NCI-H748 (cell line): ENCODE measurements around the gene ZNG1B.
"Not testable (repeated sequence)": the region's sequence is repeated elsewhere in the genome, so short reads cannot be mapped to it uniquely, and the experiment has no call there.

Experiments
- DNase-seq: peaks from one replicate; lab custom pipeline; 2025; ENCODE audit not compliant: unreplicated experiment; lab: John Stamatoyannopoulos, UW

The ZNG1B gene

DNA sequence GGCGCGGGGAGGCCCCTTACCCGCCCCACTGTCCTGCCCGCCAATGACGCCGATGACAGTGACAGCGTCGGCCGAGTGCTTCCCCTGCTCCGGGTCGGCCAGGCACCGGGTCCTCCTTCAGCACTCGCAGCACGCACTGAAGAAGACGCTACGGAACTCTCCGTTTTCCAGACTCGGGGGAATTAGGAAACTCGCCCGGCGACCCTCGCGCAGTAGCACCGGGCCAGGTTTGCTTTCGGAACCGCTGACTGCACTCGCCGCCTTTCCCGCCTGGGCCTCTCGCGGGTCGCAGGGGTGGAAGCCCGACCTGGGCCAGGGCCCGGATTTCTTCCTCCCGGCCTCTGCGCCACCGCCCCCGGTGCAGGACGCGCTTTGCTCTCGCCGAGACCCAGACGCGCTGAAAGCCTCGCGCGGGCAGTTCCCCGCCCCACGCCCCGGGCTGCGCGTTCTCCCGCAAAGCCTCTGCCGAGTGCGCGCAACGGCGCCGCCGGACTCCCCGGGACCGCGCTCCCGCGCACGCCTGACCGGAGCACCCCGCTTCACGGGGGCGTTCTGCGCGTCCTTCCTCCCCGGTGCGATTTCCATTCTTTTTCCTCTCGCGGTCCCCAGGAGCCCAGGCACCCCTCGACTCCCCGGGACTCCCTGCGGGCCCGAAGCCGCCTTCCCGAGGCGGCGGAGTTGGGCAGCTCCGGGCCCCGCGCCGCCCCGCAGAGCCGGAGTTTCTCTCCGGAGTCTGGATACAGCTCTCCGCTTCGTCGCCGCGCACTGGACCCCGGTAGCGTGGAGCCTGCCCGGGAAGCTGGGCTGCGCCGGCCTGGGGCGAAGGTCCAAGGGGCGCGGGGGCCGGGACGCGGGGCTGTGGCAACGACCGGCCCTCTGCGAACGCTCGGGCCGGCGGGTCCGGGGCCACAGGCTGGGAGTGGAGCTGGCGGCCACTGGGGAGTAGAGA, 65.9 kb downstream of the ZNG1B start:
- DNase-seq = not testable (repeated sequence)

DNA sequence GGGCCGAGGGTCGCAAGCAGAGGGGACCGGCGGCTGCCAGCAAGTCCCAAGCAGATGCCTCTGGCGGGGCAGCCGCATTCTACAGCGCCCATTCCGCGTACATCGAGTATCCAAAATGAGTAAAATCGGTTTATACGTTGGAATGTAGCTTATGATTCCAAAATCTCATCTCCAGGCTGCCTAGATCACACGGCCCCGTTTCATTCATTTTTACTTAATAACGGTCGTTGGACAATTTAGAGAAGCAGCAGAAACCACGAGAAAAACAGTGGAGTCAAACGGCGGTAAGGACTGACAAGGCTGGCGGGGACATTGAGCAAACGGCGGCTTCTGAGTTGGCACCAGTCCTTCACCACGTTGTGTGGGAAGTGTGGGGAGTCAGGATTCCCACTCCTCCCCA, 66.6 kb downstream of the ZNG1B start:
- DNase-seq = not testable (repeated sequence)

DNA sequence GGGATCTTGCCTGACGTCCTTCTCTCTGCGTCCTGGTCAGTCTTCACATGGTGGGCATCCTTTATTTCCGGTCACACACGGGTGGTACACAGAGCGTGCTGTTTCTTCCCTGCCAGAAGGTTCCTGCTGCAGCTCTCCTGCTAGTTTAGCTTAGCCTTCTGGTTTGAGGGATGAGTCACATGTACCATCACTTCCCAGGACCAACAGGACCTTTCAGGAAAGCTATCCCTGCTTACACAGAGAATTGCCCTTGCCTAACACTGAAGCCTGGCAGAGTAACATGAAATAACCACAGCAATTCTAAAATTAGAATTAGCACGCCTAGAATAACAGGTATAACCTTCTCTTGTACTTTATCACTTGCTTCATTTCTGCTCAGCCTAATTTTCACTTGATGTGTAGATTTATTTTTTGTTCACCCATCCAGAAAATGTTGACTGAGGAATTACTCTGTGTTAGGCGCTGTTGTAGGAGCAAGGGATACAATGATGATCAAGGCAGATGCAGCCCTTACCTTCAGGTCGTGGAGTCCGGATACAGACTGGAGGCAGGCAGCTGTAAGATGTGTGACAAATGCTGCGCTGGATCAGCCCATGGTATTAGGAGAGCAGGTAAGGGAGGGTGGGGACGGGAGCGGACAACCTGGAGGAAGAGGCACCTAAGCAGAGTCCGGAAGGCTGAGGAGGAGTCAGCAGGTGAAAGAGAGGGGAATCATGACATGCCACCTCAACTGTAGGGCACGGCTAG, 70.1 kb downstream of the ZNG1B start:
- not testable (repeated sequence) for DNase-seq

- DNase-seq = not testable (repeated sequence)
These were observed 70.7 kb downstream of the ZNG1B start for GRCh38 chr2:113508187-113508586.

DNA sequence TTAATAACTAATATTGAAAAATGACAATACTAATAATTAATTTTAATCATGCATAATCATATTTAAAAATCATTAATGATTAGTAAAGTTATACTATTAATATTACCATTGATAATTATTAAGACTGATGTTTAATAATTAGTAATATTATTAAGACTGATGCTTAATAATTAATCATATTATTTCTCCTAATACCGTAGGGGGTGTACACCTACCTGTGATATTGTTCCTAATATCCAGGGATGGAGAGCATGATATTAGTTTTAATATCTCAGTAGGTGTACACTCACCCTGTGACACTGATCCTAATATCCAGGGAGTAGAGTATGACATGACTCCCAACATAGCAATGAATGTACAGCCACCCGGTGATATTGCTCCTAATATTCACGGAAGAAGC, 73.4 kb downstream of the ZNG1B start:
- not testable (repeated sequence) for DNase-seq

- not testable (repeated sequence) for DNase-seq
These were observed 74.4 kb downstream of the ZNG1B start for GRCh38 chr2:113511859-113512258.

- not testable (repeated sequence) for DNase-seq
These were observed 78.0 kb downstream of the ZNG1B start for GRCh38 chr2:113515457-113515856.

DNA sequence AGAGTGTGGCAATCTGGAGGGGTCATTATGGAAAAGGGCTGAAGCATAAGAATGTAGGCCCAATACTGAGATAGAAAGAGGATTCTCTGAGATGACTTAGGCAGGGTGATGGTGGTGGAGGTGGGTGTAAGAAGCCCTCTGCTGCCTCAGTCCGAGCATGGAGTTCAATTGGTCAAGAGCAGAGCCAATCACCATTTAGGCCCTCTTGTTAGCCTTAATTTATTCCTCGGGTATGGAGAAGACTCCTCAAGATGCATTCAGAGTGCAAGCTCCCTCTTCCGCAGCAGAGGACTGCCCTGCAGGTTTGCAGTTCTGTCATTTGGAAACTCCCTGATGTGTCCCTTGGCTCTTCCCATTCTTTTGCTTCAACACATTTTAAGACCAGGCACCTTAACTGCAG, 78.5 kb downstream of the ZNG1B start:
- DNase-seq = not testable (repeated sequence)

GRCh38 chr2:113517025-113517424, 79.5 kb downstream of the ZNG1B start:
- DNase-seq = not testable (repeated sequence)

- not testable (repeated sequence) for DNase-seq
These were observed 83.3 kb downstream of the ZNG1B start for GRCh38 chr2:113520837-113521236.

- not testable (repeated sequence) for DNase-seq
These were observed 84.0 kb downstream of the ZNG1B start for GRCh38 chr2:113521492-113521891.

DNA sequence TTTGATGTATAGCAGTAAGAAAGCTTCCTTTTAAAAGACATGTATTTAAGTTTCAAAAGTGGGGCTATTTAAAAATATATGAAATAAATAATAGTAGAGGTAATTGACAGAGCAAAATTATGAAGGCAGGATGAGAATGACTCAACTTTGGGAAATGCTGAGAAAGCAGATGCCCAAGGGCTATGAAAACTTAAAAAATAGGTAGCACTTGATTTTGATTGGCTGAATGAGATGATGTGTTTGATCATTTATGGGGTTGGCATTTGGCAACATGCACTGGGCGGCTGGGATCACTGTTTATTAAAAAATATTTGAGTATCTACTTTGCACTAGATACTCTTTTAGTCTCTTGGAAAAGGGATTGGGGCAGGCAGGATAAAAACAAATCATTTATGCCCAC, 87.5 kb downstream of the ZNG1B start:
- not testable (repeated sequence) for DNase-seq

DNA sequence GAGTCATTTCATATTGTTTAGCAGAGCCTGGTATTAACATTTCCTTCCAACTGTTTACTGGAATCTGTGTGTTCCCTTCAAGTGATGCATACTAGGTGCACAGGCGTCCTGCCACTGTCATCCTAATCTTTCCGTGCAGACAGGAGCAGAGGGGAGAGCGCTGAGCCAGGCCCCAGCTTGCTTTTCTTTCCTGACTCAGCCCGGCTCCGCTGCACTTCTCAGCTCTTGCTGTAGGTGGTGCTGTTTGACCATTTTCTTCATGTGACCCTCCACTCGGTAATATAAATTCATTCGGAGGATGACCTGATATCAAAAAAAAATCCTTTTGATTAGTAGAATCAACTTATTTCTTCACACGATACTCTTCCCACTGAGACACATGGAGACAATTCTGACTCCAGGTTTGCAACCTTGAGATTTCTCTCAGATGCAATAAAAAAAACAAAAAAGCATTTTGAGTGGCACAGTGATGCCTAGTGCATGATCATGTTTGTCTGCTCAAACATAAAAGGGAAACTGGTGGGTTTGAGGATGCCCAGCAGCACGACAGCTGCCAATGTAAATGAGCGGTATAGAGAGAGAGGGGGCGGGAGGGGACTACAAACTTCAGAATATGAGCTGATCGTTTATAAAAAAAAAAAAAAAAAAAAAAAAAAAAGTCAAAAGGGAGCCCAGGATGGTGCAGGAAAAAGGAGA, 90.0 kb downstream of the ZNG1B start:
- not testable (repeated sequence) for DNase-seq

GRCh38 chr2:113528126-113528525, 90.6 kb downstream of the ZNG1B start:
- not testable (repeated sequence) for DNase-seq

DNA sequence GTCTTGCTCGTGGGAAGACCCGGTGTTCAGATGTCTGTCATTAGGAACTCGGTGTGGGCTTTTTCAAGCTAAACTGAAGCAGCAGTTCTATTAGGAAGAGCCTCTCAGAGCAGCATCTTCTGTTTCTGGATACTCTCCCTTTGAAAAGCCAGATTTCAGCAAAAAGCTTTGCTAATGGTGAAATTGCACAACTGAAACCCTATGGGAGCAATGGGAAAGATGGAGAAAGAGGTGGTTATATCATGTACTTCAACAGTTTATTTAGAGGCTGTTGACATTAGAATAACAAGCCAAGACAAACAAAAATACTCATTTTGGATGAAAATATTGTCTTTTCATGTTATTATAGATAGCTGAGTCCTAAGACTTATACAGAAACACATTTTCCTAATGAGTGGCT, 91.4 kb downstream of the ZNG1B start:
- DNase-seq = not testable (repeated sequence)

DNA sequence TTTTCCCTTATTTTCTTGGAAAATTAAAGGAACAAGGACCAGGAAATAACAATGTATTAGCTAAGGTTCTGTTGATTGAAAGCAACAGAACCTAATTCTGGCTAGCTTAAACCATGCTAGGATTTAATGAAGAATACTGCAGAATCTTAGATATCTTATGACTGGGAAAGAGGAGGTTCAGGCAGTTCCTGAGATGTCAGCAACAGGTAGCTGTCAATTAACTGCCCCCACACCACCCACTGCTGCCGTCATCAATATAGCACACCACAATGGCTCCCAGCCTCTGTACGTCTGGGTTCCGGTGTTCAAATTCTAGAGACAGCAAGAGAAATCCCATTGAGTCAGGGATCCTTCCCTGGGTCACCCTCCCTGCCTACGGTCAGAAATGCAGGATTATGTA, 95.5 kb downstream of the ZNG1B start:
- DNase-seq = not testable (repeated sequence)

- not testable (repeated sequence) for DNase-seq
These were observed 99.1 kb downstream of the ZNG1B start for GRCh38 chr2:113536573-113536972.

GRCh38 chr2:113540834-113541203, 103.3 kb downstream of the ZNG1B start:
- not testable (repeated sequence) for DNase-seq

- not testable (repeated sequence) for DNase-seq
These were observed 103.9 kb downstream of the ZNG1B start for GRCh38 chr2:113541204-113541975.

DNA sequence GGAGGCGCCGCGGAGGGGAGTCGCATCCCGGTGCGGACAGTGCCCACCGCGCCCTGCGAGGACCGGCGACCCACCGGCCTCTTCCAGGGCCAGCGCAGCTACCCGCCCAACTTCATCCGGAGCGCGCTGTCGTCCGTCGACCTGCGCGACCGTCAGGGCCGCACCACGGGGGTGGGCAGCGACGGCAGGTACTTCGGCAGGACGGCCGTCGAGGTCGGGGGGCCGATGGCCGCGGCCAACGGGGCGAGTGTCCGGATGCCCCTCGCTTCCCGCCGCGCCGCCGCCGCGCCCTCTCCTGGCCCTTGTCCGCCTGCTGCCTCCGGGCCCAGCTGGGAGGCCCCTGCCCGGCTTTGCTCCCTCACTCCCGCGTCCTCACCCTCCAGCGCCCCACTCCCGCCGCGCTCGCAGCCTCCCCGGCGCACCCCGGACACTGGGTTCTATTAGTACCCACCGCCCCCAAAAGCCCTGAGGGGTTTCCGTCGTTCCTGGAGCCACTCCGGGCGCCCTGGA, 104.5 kb downstream of the ZNG1B start:
- not testable (repeated sequence) for DNase-seq
